EL (cell line): Measurements from ENCODE around the gene THADA.
A peak's percentile ranks its signal among the peaks of the same experiment; 100 is the strongest.
"Not testable (repeated sequence)": the region's sequence is repeated elsewhere in the genome, so short reads cannot be mapped to it uniquely, and the experiment has no call there.

Experiments
- DNase-seq: peaks from one replicate; pipeline ENCODE4 v3.0.0-alpha.2; 2016

THADA gene

DNA sequence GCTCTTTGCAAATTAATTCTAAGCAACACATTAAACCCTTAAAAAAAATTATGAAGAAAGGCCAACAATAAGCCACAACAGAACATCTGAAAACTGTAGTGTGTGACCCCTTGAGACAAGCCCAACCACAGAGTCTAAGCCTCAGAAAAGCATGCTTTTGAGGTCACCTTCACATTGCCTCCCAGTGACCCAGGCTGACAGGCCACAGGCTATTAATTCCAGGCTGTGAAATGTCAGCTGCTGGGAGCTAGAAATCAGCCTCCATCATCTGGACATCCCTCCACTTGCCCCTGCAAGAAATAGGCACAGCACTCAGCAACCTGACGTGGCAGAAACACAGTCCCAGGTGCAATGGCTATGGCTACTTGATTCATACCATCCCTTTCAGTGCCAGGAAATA, 190.0 kb downstream of the THADA start:
- DNase-seq, result no peak

DNA sequence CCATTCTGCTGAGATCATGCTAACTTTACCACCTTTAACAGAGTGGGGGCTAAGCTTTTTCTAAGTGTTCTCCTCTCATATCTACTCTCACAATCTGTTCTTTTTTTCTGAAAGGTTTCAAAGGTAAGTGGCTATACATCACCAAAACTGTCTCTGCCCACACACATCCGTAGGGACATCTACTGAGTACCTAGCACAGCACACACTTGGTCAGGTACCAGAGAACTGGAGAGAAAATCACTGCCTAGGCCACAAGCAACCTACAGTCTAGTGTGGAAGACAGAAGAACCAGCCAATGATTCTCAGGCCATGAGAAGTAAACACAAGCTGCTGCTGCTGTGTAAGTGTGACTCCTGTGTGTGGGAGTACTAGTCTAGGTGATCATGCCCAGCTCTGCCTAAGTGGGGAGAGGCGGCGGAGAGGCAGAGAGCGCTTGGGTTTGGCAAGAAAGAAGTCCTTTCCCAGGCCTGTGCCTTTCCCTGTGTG, 193.3 kb downstream of the THADA start:
- DNase-seq, result no peak

- no peak for DNase-seq
These were observed 193.8 kb downstream of the THADA start for GRCh38 chr2:43402002-43402401.

- DNase-seq, result no peak
These were observed 195.3 kb downstream of the THADA start for GRCh38 chr2:43400508-43400907.

GRCh38 chr2:43399515-43400264, 196.1 kb downstream of the THADA start:
- peak; percentile 67 for DNase-seq

GRCh38 chr2:43399098-43399497, 196.7 kb downstream of the THADA start:
- DNase-seq, result no peak

- no peak for DNase-seq
These were observed 198.0 kb downstream of the THADA start for GRCh38 chr2:43397821-43398220.

- DNase-seq, result no peak
These were observed 198.4 kb downstream of the THADA start for GRCh38 chr2:43397411-43397810.

- DNase-seq, result peak; percentile 42
These were observed 199.5 kb downstream of the THADA start for GRCh38 chr2:43396344-43396743.

- DNase-seq, result no peak
These were observed 201.9 kb downstream of the THADA start for GRCh38 chr2:43393918-43394317.

DNA sequence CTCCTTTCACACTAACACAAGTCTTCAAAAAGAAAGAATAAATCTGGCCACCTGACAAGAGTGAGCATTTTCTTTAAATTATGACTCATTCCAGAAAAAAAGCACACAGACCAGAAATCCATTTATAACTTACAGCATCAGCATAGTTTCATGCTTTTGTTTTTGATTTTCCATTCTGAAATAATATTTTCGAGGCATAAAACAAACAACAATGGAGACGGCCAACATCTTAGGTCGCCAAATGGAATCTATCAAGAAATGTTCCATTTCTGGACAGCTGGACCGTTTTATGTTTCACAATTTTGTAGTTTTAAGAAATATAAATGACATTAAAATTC, 204.0 kb downstream of the THADA start:
- peak; percentile 18 for DNase-seq

- DNase-seq, result no peak
These were observed 204.5 kb downstream of the THADA start for GRCh38 chr2:43391201-43391877.

- no peak for DNase-seq
These were observed 206.0 kb downstream of the THADA start for GRCh38 chr2:43389581-43390466.

DNA sequence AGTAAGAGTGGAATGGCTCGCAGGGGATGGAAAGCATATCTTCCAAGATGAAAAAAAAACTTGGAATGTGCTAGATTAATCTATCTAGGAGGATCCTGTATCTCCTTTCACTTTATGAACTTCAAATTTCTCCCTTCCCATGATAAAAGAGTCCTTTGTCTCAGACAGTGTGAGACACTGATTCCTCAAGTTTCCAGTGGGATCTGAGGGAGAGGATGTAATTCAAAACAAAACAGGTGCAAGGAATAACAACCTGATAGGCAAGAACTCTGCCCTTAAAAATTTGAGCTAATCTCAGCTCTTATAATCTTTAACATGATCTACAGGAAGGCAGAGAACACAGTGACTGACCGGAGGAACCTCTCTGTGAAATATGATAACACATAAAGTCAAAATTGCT, 207.5 kb downstream of the THADA start:
- DNase-seq, result no peak

DNA sequence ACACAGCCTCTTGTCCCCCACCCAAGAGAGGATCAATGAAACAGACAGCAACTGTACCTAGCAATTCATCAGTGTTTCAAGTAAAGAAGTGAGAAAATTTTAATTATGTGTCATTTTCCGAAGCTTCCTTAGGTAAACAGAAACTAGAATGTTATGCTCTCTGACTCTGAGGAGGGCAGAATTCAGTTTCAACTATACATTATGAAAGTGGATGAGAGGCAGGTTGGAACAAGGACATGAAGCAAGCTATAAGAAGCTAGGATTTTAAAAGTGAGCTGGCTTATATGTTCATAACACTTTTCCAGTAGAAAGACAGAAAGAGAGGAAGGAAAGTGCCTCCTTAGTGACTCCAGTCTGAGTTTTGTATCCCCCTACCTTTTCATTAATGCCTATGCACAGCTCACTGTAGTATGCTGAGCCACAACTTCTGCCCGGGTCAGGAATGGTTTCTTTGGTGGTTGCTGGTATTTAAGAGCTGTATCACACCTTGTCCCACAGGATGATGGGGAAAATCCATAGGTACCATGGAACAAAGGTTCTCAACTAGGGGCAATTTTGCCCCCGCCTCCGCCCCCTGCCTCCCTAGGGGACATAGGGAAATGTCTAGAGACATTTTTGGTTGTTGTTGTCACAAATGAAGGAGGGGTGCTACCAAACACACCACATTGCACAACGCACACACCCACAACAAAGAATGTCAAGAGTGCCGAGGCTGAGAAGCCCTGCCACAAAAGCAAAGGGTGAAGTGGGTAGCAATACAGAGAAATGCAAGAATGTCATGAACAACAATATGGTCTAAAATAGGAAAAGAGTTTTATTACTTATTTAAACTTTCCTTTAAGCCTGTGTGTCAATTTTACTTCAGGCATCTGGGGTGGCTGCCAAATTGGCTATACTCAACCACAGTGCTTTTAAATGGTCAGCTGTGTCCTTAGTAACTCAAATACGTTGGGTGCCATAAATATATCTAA, 208.5 kb downstream of the THADA start:
- peak; percentile 31 for DNase-seq

DNA sequence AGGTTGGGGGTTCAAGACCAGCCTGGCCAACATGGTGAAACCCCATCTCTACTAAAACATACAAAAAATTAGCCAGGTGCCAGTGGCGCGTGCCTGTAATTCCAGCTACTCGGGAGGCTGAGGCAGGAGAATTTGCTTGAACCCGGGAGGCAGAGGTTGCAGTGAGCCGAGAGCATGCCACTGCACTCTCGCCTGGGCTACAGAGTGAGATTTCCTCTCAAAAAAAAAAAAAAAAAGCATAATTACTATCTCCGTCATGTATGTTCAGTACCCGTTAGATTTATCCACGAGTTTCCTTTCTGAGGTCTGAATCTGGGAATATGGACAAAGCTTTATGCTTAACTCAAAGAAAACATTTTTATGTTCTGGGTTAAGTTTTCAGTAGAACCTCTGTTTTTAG, 209.2 kb downstream of the THADA start:
- not testable (repeated sequence) for DNase-seq

GRCh38 chr2:43384143-43384542, 211.7 kb downstream of the THADA start:
- DNase-seq, result no peak

DNA sequence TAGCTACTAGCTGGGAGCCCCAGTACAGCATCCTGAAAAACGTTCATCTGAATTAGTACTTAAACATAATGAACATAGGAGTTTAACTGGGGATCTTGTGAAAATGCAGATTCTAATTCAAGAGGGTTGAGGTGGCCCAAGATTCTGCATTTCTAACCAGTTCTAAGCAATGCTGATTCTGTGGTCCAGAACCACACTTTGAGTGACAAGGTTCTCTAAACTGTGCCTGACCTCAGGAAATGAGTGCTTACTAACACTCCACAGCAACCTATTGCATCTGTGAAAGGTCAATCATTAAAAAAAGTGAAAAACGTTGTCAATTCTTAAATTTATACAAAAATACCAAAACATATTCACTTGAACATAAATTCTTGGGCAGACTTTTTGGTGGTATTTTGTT, 212.3 kb downstream of the THADA start:
- DNase-seq, result no peak

DNA sequence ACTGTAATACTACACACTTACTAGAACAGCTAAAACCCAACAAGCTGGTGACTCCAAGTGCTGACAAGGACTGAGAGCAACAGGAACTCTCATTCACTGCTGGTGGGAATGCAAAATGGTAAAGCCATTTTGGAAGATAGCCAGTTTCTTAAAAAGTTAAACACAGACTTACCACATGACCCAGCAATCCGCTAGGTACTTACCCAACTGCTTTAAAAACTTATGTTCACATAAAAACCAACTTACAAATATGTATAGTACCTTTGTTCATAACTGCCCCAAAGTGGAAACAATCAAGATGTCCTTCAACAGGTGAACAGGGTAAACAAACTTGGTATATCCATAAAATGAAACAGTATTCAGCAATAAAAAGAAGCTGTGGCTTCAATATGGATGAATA, 216.3 kb downstream of the THADA start:
- DNase-seq, result no peak

DNA sequence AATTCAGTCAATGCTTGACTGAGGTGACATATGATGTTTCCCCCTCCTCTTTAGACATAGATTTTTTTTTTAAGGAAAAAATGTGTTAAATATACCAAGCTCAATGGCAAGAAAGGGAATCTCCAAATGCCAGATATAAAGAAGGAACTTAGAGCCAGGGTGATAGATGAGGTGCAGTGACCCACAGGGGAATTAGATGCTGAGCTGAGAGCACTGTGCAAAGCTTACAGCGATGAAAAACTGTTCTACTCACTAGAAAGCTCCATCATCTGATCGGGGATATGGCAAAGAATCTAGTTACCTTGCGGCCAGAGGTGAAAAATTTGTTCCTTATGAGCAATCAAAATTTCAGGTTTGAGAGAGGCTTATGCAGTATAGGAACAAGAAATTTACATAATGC, 218.5 kb downstream of the THADA start:
- no peak for DNase-seq

DNA sequence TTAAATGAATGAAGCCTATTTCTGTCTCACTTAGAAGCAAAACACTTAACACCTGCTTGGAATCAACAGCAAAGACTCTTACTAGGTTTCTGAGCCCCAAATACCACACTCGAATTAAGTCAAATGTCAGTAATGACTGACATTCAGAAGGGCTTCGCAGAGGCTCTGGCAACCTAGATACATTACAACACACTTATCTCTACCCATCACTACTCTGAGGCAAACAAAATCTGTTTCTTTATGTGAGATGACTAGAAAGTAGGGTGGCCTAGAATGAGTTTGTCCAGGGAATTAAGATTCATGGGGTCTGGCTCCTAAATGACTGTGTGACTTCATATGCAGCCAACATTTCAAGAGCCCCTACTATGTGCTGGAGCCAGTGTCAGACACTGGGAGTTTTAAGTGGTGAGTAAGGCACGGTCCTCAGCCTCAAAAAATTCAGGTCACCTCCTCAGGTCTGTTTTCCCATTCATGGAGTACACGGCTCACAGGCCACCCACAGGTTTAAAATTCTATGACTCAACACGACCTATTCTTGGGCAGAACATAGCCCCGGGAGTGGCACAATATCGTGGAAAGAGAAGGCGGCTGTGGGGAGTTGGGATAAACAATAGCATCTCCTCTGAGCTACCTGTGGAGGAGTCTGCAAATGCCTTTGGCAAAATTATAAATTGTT, 219.2 kb downstream of the THADA start:
- no peak for DNase-seq
